ENCODE results near the gene PCDHB2.
"Not testable (repeated sequence)": the region's sequence is repeated elsewhere in the genome, so short reads cannot be mapped to it uniquely, and the experiment has no call there.

Gene PCDHB2

GRCh38 chr5:141094481-141095262 is at the start of gene PCDHB2:
PCDHB2 (plus strand) TSS chr5:141094615; CDS start chr5:141094791, 176 bp downstream.
- DNase-seq (ENCODE audit: low read depth) = no peak

GRCh38 chr5:141050622-141051520 is 43.5 kb upstream of the PCDHB2 start, which contains the start of gene PCDHB1:
PCDHB1 (plus strand) TSS chr5:141051374; CDS start chr5:141051471, 97 bp downstream.
- no peak for DNase-seq (ENCODE audit: low read depth)

DNA sequence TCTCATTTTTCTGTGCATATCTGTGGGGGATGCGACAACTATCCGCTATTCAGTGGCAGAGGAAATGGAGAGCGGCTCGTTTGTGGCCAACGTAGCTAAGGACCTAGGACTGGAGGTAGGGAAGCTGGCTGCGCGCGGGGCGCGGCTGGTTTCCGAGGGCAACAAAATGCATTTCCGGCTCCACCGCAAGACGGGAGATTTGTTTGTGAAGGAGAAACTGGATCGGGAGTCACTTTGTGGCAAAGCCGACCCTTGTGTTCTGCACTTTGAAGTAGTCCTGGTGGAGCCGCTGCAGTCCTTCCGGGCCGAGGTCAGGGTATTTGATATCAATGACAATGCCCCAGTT is 42.9 kb upstream of the PCDHB2 start:
- DNase-seq (ENCODE audit: low read depth) = no peak

GRCh38 chr5:141077826-141078225 is 16.6 kb upstream of the PCDHB2 start:
- DNase-seq (ENCODE audit: low read depth) = no peak

GRCh38 chr5:141082228-141082627 is 12.2 kb upstream of the PCDHB2 start:
- no peak for DNase-seq (ENCODE audit: low read depth)

DNA sequence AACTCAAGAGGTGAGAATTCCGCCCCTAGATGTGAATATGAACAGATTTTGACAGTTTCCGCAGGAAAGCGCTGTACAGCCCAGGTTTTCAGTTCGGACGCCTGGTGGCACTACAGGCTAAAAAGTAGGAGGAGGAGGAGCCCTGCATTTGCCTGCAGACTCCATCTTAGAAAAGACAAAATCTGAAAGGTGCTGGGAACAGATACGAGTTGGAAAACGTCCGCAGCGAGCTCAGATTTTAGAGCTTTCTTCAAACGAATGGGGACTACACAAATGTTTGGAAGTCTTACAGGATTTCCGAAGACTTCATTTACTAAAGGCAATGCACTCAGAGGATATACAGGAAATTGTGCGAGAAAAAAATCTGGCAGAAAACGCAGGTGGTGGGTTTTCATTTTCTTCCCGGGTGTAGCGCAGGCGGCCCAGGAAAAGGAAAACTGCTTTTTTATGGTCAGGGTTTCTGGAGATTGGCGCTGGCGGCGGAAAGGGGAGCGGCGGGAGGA is 9.9 kb upstream of the PCDHB2 start:
- no peak for DNase-seq (ENCODE audit: low read depth)

GRCh38 chr5:141095263-141095641 is 837 bp downstream of the PCDHB2 start:
- no peak for DNase-seq (ENCODE audit: low read depth)

GRCh38 chr5:141096181-141096580 is 1.8 kb downstream of the PCDHB2 start:
- DNase-seq (ENCODE audit: low read depth) = not testable (repeated sequence)

DNA sequence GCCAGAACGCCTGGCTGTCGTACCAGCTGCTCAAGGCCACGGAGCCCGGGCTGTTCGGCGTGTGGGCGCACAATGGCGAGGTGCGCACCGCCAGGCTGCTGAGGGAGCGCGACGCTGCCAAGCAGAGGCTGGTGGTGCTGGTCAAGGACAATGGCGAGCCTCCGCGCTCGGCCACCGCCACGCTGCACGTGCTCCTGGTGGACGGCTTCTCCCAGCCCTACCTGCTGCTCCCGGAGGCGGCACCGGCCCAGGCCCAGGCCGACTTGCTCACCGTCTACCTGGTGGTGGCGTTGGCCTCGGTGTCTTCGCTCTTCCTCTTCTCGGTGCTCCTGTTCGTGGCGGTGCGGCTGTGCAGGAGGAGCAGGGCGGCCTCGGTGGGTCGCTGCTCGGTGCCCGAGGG is 2.2 kb downstream of the PCDHB2 start:
- DNase-seq (ENCODE audit: low read depth) = not testable (repeated sequence)

GRCh38 chr5:141100243-141100805 is 5.9 kb downstream of the PCDHB2 start, which contains the start of gene PCDHB3:
PCDHB3 (plus strand) TSS chr5:141100473; CDS start chr5:141100650, 177 bp downstream.
- DNase-seq (ENCODE audit: low read depth) = no peak

- DNase-seq (ENCODE audit: low read depth) = no peak
Measured at GRCh38 chr5:141101059-141101458, 6.6 kb downstream of the PCDHB2 start.

DNA sequence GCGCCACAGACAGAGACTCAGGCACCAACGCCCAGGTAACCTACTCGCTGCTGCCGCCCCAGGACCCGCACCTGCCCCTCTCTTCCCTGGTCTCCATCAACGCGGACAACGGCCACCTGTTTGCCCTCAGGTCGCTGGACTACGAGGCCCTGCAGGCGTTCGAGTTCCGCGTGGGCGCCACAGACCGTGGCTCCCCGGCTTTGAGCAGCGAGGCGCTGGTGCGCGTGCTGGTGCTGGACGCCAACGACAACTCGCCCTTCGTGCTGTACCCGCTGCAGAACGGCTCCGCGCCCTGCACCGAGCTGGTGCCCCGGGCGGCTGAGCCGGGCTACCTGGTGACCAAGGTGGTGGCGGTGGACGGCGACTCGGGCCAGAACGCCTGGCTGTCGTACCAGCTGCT is 7.7 kb downstream of the PCDHB2 start:
- not testable (repeated sequence) for DNase-seq (ENCODE audit: low read depth)

GRCh38 chr5:141102471-141102870 is 8.1 kb downstream of the PCDHB2 start:
- not testable (repeated sequence) for DNase-seq (ENCODE audit: low read depth)

DNA sequence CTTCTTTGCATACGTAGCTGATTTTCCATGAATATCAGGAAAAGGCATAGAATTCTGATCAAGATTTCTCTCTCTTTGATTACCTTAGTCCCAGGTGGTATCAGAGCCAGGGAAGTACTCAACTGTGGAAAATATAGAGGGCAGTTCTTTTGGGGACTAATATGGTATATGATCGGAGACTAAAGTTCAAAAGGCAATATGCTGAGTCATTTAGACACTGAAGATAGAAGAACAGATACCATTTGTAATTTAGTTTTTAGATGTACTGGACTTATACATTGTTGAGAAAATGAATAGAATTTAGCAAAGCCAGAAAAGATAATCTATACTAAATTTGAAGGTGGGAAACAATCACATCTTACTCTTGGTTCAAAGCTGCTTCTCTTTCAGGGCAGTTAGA is 10.9 kb downstream of the PCDHB2 start:
- no peak for DNase-seq (ENCODE audit: low read depth)

DNA sequence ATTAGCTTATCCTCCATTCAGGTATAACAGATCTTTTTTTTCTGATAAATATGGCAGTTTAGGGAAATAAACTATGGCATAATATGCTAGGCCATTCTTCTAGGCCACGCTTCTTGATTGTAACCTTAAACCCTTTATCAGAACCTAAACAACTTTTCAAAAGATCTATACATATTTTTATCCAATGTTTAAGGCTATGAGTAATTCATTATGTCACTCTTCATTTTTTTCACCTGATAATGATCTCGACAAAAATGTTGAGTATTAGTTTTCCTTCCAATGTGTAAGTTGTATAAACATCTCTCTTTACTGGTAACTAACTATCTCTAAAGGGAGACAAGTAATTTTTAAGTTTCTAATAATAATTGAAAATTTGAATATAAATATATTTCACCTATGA is 24.8 kb downstream of the PCDHB2 start:
- DNase-seq (ENCODE audit: low read depth) = no peak

DNA sequence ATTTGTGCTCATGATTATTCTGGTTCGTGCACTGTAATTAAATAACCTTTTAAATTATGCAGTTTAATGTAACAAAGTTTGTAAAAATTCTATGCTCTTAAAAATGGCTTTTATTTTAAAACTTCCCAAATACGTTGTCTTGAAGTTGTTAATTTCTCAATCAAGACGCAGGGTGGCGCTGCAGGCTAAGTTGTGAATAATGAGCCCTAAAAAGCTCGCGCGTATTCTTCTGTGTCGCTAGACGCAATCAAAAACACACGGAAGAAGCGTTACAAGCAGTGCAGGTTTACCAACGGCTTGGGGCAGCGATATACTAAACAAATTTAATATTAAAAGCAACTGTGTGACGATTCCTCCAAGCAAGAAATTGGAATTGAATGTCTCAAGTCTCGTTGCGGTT is 27.1 kb downstream of the PCDHB2 start, which contains the start of gene PCDHB4:
Gene PCDHB4, plus strand, starts transcription at position 256 of the 400 bp plus-strand sequence. CDS start 181 bp downstream, outside the sequence.
- no peak for DNase-seq (ENCODE audit: low read depth)

GRCh38 chr5:141121985-141122384 is 27.6 kb downstream of the PCDHB2 start:
- no peak for DNase-seq (ENCODE audit: low read depth)

DNA sequence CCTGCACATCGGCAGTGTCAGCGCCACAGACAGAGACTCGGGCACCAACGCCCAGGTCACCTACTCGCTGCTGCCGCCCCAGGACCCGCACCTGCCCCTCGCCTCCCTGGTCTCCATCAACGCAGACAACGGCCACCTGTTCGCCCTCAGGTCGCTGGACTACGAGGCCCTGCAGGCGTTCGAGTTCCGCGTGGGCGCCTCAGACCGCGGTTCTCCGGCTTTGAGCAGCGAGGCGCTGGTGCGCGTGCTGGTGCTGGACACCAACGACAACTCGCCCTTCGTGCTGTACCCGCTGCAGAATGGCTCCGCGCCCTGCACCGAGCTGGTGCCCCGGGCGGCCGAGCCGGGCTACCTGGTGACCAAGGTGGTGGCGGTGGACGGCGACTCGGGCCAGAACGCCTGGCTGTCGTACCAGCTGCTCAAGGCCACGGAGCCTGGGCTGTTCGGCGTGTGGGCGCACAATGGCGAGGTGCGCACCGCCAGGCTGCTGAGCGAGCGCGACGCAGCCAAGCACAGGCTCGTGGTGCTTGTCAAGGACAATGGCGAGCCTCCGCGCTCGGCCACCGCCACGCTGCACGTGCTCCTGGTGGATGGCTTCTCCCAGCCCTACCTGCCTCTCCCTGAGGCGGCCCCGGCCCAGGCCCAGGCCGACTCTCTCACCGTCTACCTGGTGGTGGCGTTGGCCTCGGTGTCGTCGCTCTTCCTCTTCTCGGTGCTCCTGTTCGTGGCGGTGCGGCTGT is 29.2 kb downstream of the PCDHB2 start:
- DNase-seq (ENCODE audit: low read depth) = not testable (repeated sequence)

DNA sequence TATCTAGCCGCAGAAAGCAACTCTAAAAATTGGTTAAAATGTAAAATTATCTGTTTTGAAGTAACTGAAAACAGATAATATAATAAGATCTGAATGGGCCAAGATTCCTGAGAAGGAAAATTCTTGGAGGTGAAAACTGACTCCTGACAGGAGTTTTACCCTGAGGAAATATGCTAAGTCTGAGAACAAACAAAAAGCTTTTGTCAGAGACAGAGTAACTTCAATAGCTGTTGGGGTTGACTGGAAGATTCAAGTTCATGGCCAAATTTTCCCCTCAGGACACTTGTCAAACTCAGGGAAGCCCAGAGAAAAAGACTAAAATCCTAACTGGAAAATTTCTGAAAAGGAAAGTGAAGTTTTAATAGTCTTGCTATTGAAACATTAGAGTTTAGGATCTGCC is 32.9 kb downstream of the PCDHB2 start:
- no peak for DNase-seq (ENCODE audit: low read depth)

GRCh38 chr5:141135030-141135717 is 40.8 kb downstream of the PCDHB2 start, which contains the start of gene PCDHB5:
PCDHB5 (plus strand) TSS chr5:141135206; CDS start chr5:141135435, 229 bp downstream.
- no peak for DNase-seq (ENCODE audit: low read depth)

Data from stimulated activated CD8-positive, alpha-beta memory T cell treated with anti-CD3 and anti-CD28 coated beads, Interleukin-12 subunit alpha, Interleukin-12 subunit beta, amount 100 ng/mL, for 4 hours (primary cell).